GM23338 (cell line): ENCODE measurements around the gene ALDH8A1.

Experiments used
- CREB1 ChIP-seq: fragments of 250-450 bp; sonication (Bioruptor Pico); IDR thresholded peaks from 2 replicates; pipeline ENCODE4 v1.5.0; 2020; ENCODE audit warnings: low read depth, mild to moderate bottlenecking, moderate library complexity
- ETS1 ChIP-seq: IDR thresholded peaks from 2 replicates; pipeline ENCODE4 v1.6.1; 2016; ENCODE audit warnings: antibody characterized with exemption
- EZH2 ChIP-seq: fragments of 200-600 bp; sonication (generic); IDR thresholded peaks from one replicate; pipeline ENCODE4 v1.8.0; 2017; ENCODE audit warnings: antibody characterized with exemption, mild to moderate bottlenecking, low read depth; ENCODE audit not compliant: unreplicated experiment
- EZH2phosphoT487 ChIP-seq: fragments of 200-600 bp; sonication (generic); IDR thresholded peaks from one replicate; pipeline ENCODE4 v1.8.1; 2018; ENCODE audit warnings: antibody characterized with exemption; ENCODE audit not compliant: unreplicated experiment
- JUNB ChIP-seq: IDR thresholded peaks from one replicate; pipeline ENCODE4 v1.6.1; 2016; ENCODE audit warnings: antibody characterized with exemption; ENCODE audit not compliant: unreplicated experiment
- NANOG ChIP-seq: IDR thresholded peaks from 2 replicates; pipeline ENCODE4 v1.6.1; 2016; ENCODE audit warnings: antibody characterized with exemption, borderline replicate concordance
- POLR2AphosphoS5 ChIP-seq: IDR thresholded peaks from 2 replicates; pipeline ENCODE4 v1.6.1; 2016; ENCODE audit warnings: antibody characterized with exemption, low read depth
- STAT1 ChIP-seq: IDR thresholded peaks from one replicate; pipeline ENCODE4 v1.6.1; 2016; ENCODE audit warnings: antibody characterized with exemption; ENCODE audit not compliant: unreplicated experiment
- ZNF114 ChIP-seq: fragments of 250-450 bp; sonication (Bioruptor Pico); IDR thresholded peaks from 2 replicates; pipeline ENCODE4 v1.5.0; 2020; ENCODE audit warnings: mild to moderate bottlenecking, moderate library complexity
- ZNF331 ChIP-seq: fragments of 250-450 bp; sonication (Bioruptor Pico); IDR thresholded peaks from 2 replicates; pipeline ENCODE4 v1.5.0; 2020; ENCODE audit warnings: low read depth, mild to moderate bottlenecking, moderate library complexity
- ZNF462 ChIP-seq: fragments of 250-450 bp; sonication (Bioruptor Pico); IDR thresholded peaks from 2 replicates; pipeline ENCODE4 v1.5.0; 2020; ENCODE audit warnings: mild to moderate bottlenecking, moderate library complexity
- TF ChIP-seq, protein P1 (sequence below): IDR thresholded peaks from one replicate; pipeline ENCODE4 v1.6.1; 2018; ENCODE audit warnings: antibody characterized with exemption; ENCODE audit not compliant: unreplicated experiment
- TF ChIP-seq, protein P2 (sequence below), 2 experiments: fragments of 200-600 bp in 1 of 2; sonication (generic) in 1 of 2; conservative IDR thresholded peaks; 2 replicates each; pipeline versions ENCODE4 v1.5.1 to v1.6.1; 2016 to 2017; ENCODE audit warnings: antibody characterized with exemption in 2 of 2, low read depth in 2 of 2, mild to moderate bottlenecking in 2 of 2, moderate library complexity in 1 of 2

DNA sequence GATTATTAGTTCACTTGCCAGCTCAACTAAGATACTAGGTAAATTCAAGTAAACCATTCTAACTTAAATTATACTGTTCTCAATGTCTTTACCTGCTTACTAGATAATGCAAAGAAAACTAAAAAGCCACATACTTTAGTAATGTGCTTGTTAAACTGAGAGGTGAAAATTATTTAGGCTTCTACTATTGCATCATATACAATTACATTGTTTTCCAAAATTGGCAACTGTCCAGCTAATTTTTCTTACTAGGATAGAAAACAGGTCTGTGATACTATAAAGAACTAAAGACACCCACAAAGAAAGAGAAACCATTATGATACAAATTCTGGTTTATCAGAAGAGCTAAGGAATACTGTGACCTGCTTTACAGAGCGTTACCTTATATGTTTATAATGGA lies 45.6 kb upstream of the ALDH8A1 start:
- TF ChIP-seq POLR2AphosphoS5 (no peak), ETS1 (no peak), CREB1 (CRISPR knock-in tag) (no peak), EZH2 (no peak), EZH2phosphoT487 (no peak), NANOG (no peak), STAT1 (no peak), JUNB (no peak), ZNF462 (CRISPR knock-in tag) (no peak), ZNF331 (CRISPR knock-in tag) (no peak), ZNF114 (CRISPR knock-in tag) (no peak)
- TF ChIP-seq, protein P1, sequence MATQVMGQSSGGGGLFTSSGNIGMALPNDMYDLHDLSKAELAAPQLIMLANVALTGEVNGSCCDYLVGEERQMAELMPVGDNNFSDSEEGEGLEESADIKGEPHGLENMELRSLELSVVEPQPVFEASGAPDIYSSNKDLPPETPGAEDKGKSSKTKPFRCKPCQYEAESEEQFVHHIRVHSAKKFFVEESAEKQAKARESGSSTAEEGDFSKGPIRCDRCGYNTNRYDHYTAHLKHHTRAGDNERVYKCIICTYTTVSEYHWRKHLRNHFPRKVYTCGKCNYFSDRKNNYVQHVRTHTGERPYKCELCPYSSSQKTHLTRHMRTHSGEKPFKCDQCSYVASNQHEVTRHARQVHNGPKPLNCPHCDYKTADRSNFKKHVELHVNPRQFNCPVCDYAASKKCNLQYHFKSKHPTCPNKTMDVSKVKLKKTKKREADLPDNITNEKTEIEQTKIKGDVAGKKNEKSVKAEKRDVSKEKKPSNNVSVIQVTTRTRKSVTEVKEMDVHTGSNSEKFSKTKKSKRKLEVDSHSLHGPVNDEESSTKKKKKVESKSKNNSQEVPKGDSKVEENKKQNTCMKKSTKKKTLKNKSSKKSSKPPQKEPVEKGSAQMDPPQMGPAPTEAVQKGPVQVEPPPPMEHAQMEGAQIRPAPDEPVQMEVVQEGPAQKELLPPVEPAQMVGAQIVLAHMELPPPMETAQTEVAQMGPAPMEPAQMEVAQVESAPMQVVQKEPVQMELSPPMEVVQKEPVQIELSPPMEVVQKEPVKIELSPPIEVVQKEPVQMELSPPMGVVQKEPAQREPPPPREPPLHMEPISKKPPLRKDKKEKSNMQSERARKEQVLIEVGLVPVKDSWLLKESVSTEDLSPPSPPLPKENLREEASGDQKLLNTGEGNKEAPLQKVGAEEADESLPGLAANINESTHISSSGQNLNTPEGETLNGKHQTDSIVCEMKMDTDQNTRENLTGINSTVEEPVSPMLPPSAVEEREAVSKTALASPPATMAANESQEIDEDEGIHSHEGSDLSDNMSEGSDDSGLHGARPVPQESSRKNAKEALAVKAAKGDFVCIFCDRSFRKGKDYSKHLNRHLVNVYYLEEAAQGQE: no peak
- TF ChIP-seq, protein P2, sequence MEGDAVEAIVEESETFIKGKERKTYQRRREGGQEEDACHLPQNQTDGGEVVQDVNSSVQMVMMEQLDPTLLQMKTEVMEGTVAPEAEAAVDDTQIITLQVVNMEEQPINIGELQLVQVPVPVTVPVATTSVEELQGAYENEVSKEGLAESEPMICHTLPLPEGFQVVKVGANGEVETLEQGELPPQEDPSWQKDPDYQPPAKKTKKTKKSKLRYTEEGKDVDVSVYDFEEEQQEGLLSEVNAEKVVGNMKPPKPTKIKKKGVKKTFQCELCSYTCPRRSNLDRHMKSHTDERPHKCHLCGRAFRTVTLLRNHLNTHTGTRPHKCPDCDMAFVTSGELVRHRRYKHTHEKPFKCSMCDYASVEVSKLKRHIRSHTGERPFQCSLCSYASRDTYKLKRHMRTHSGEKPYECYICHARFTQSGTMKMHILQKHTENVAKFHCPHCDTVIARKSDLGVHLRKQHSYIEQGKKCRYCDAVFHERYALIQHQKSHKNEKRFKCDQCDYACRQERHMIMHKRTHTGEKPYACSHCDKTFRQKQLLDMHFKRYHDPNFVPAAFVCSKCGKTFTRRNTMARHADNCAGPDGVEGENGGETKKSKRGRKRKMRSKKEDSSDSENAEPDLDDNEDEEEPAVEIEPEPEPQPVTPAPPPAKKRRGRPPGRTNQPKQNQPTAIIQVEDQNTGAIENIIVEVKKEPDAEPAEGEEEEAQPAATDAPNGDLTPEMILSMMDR (conservative IDR thresholded peaks at IDR 0.05; ENCODE audit: low read depth in 2 of 2): no peak
